HAP-1 (cell line): ENCODE measurements around the gene TXNDC12.
A peak's percentile ranks its signal among the peaks of the same experiment; 100 is the strongest.
"Not testable (repeated sequence)": the region's sequence is repeated elsewhere in the genome, so short reads cannot be mapped to it uniquely, and the experiment has no call there.

Experiments used
- DNase-seq, 2 experiments: peaks; one replicate each; pipeline ENCODE4 v3.0.0-alpha.2; 2016 to 2020; ENCODE audit warnings: low spot score in 2 of 2
- H3K27me3 ChIP-seq: fragments of 250-450 bp; sonication (Bioruptor Pico); 2 replicates; pipeline ENCODE4 v1.5.1; 2020; ENCODE audit warnings: low read depth, mild to moderate bottlenecking, moderate library complexity
- H3K36me3 ChIP-seq: fragments of 250-450 bp; sonication (Bioruptor Pico); replicated peaks from 2 replicates; pipeline ENCODE4 v1.5.1; 2020; ENCODE audit warnings: mild to moderate bottlenecking
- H3K4me1 ChIP-seq: fragments of 250-450 bp; sonication (Bioruptor Pico); 2 replicates; pipeline ENCODE4 v1.5.1; 2020; ENCODE audit warnings: mild to moderate bottlenecking
- H3K4me3 ChIP-seq: fragments of 250-450 bp; sonication (Bioruptor Pico); 2 replicates; pipeline ENCODE4 v1.5.1; 2020; ENCODE audit warnings: mild to moderate bottlenecking, moderate library complexity
- H3K9me3 ChIP-seq: fragments of 250-450 bp; sonication (Bioruptor Pico); 2 replicates; pipeline ENCODE4 v1.5.1; 2020; ENCODE audit warnings: mild to moderate bottlenecking, moderate library complexity
- in situ Hi-C: fragments of 300-500 bp; cut with MboI; formaldehyde crosslinking; loops from 3 replicates; pipeline ENCODE4 v1.14.3; 2020; ENCODE audit warnings: low sequenced_read_pairs, inconsistent platforms, mixed read lengths

TXNDC12 gene

DNA sequence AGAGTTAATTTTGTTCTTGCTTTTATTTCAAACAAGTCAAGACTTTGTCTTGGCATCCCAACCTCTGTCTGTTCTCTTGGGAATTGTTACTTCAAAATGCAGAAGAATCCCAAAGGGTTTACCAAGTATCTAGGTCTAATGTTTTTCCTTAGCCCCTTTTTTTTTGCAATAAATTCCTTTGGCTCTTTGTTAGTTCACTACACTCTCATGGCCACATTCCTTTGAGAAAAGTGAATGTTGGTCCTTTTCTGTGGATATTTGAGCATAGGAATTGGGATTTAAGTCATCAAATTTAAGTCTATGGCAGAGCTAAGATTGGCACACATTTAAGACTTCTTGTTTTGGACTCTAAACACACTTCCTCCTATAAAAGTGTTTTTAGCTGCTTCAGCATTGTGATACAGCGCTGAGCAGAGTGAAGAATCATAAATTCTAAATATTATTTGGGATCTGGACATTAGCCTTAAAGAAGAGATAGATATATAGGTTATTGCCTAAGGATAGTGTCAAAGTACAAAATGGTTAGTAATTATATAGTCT, 3.0 kb upstream of the TXNDC12 start:
- in situ Hi-C loops, result no loop called here
- no peak for DNase-seq
- Histone ChIP-seq H3K27me3 (no peaks in the 10 kb centered on the region), H3K4me3 (peak overlapping the region; percentile 90), H3K9me3 (no peaks in the 10 kb centered on the region), H3K4me1 (peaks cover 22% of the 10 kb centered on the region), H3K36me3 (peaks cover 29% of the 10 kb centered on the region)

DNA sequence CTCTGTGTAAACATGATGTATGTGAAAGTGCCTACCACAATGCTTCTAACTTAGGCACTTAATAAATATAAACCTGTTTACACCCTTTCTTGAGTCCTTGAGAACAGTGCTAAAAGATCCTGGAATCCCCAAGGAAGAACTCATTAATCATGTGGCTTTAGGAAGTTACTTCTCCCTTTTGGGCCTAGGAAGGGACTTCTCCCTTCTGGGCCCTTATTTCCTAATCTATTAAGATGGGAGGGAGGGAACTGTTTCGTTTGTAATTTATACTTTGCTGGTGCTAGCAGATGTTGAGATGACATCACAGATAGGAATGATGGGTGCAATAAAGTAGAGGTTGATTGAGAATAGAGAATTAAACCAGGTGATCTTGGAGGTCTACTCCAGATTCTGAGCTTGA, 2.3 kb upstream of the TXNDC12 start:
- H3K4me1 ChIP-seq, result peaks cover 22% of the 10 kb centered on the region

DNA sequence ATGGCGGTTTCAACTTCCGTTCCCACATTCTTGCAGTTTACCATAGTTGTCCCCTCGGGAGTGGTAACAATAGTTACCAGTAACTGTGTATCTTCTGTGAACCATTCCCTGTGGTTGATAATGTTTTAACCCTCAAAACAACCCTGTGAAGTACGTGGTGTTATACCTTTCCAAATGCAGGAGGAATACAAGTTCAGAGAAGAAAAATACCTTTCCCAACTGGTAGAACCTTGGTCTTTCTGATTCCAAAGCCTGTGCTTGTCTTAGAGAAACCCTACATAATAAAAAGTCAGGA, 1.9 kb upstream of the TXNDC12 start:
- H3K27me3 ChIP-seq, result no peaks in the 10 kb centered on the region
- in situ Hi-C loops, result no loop called here
- peaks cover 30% of the 10 kb centered on the region for H3K36me3 ChIP-seq
- H3K4me1 ChIP-seq, result peaks cover 22% of the 10 kb centered on the region
- no peaks in the 10 kb centered on the region for H3K9me3 ChIP-seq
- DNase-seq, result no peak
- H3K4me3 ChIP-seq, result peak overlapping the region; percentile 90

More for the DNA sequence above, 2.3 kb upstream of the TXNDC12 start:
- H3K4me3 ChIP-seq, result peak overlapping the region; percentile 90
- in situ Hi-C loops, result no loop called here
- no peak for DNase-seq
- H3K9me3 ChIP-seq, result no peaks in the 10 kb centered on the region
- H3K27me3 ChIP-seq, result no peaks in the 10 kb centered on the region
- peaks cover 27% of the 10 kb centered on the region for H3K36me3 ChIP-seq

DNA sequence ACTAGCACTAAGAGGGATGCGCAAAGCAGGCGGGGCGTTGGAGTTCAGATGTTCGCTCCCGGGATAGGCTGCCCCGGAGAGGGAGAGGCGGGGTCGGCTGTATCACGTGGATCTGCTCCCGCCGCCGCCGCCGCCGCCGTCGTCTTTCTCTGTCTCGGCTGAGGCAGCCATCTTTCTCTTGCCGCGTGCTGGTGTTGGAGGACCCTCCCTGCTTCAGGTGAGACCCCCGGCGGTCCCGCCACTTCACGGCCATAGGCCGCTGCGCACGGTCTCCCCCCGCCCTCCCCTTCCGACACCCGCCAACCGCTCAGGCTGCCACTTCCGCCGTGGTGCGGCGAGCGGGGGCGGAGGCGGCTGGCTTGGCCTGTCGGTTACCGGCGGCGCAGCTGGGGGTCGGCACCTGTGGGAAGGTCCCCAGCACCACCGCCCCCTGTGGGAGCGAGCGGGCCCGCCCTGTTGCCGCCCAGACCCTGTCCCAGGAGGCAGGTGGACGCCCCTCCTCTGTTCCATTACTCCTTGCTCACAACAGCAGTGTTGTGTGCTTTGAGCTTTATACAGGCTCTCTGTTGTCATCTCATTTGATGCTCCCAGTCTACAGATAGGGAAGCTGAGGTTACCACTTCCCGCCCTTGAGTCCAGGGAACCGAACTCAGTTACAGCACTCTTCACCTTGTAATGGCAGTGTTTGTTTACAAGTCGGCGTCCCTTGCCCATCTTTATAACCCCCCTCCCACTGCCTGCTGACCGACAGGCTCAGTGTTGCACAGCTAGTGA, 1.4 kb upstream of the TXNDC12 start, which contains the start of gene BTF3L4:
Gene BTF3L4 (plus strand): TSS at position 133 of the 774 bp plus-strand sequence. CDS start 3,553 bp downstream, outside the sequence.
- Histone ChIP-seq H3K4me1 (peaks cover 22% of the 10 kb centered on the region), H3K27me3 (no peaks in the 10 kb centered on the region), H3K4me3 (peak within 1 kb of the TSS; percentile 90), H3K36me3 (peaks cover 34% of the 10 kb centered on the region), H3K9me3 (no peaks in the 10 kb centered on the region)
- in situ Hi-C loops, result no loop called here
- peak; percentile 97 to 98 for DNase-seq

DNA sequence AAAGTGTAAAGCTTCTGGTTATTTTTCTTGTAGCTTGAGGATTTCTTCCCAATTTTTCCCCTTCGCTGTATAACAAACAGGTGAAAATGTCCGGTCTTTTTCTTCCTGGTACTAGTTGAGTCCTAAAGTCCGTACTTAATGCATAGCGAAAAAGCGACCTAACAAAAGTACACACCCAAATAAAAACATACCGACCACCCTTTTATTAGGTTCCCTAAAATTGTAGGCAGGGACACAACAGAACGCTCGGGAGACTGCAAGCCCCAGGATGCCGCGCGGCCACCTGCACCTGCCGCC, 823 bp upstream of the TXNDC12 start:
- peaks cover 35% of the 10 kb centered on the region for H3K36me3 ChIP-seq
- in situ Hi-C loops, result no loop called here
- no peak for DNase-seq

DNA sequence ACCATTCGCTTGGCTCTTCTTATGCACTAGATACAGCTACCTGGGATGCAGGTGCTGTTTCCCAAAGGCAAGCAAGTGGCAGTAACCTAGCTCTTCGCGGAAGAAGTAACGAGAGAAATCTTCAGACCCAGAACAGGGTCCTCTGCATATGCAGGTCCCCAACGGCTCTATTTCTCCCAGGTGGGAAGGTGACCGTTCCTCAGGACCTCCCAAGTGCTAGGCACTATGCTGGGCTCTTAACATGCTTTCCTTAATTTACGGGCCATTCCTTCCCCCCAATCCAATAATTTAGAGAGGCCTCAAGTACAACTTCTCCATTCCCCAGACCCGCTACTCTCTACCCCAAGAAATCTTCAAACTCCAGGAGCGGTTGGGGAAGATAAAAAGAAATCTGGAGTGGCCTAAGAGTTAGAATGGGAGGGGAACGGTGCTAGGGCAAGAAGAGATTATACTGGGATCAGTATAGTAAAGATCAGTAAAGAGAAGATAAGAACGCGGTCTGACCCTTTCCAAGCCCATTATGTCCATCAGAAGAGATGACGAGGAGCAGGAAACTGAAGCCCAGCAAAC, 410 bp downstream of the TXNDC12 start:
- Histone ChIP-seq H3K9me3 (no peaks in the 10 kb centered on the region), H3K4me1 (peaks cover 22% of the 10 kb centered on the region), H3K36me3 (peaks cover 31% of the 10 kb centered on the region), H3K4me3 (peak overlapping the region; percentile 90), H3K27me3 (no peaks in the 10 kb centered on the region)
- no peak for DNase-seq
- in situ Hi-C loops, result no loop called here

More for the DNA sequence above, 823 bp upstream of the TXNDC12 start:
- H3K27me3 ChIP-seq, result no peaks in the 10 kb centered on the region
- peaks cover 22% of the 10 kb centered on the region for H3K4me1 ChIP-seq
- H3K4me3 ChIP-seq, result peak overlapping the region; percentile 90
- no peaks in the 10 kb centered on the region for H3K9me3 ChIP-seq

DNA sequence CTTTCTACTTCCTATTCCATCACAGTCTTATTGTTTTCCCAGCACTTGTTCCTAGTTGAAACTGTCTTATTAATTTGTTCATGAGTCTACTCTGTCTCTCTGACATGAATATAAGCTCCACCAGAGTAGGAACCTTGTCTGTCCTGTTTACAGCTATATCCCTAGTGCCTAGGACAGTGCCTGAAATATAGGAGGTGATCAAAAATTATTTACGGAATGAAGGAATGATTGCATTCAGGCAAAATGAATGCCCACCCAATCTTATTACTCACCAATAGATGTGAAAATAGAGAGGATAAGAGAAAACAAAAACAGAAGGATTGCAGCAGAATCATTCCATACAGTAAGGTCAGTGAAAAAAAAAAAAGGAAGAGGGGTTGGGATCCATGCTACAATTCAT, 1.1 kb downstream of the TXNDC12 start:
- DNase-seq, result no peak
- H3K27me3 ChIP-seq, result no peaks in the 10 kb centered on the region
- H3K4me3 ChIP-seq, result peak overlapping the region; percentile 90
- peaks cover 17% of the 10 kb centered on the region for H3K4me1 ChIP-seq
- no peaks in the 10 kb centered on the region for H3K9me3 ChIP-seq
- H3K36me3 ChIP-seq, result peaks cover 25% of the 10 kb centered on the region
- in situ Hi-C loops, result no loop called here

DNA sequence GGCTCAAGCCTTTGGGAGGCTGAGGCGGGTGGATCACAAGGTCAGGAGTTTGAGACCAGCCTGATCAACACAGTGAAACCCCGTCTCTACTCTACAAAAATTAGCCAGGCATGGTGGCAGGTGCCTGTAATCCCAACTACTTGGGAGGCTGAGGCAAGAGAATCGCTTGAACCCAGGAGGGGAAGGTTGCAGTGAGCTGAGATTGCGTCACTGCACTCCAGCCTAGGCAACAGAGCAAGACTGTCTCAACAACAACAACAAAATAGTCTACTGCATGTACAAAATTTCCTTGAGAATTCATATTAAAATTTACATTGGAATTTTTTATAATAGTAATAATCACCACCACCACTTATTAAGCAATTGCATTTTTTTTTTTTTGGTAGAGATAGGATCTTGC, 5.7 kb downstream of the TXNDC12 start:
- H3K9me3 ChIP-seq, DNase-seq, H3K4me3 ChIP-seq, H3K4me1 ChIP-seq, H3K27me3 ChIP-seq, in situ Hi-C loops: not testable (repeated sequence)
- peaks cover 24% of the 10 kb centered on the region for H3K36me3 ChIP-seq

DNA sequence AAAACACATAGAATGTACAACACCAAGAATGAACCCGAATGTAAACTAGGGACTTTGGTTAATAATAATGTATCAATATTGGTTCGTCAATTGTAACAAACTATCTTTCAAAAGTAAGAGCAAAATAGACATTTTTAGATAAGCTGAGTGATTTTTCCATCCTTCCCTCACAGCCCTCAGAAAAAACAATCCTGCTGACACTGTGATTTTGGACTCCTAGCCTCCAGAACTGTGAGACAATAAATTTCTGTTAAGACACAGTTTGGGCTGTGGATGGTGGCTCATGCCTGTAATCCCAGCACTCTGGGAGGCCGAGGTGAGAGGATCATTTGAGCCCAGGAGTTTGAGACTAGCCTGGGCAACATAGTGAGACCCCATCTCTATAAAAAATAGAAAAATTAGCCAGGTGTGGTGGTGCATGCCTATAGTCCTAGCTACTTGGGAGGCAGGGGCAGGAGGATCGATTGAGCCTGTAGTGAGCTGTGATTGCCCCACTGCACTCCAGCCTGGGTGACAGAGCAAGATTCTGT, 9.3 kb downstream of the TXNDC12 start:
- H3K9me3 ChIP-seq, H3K36me3 ChIP-seq, H3K4me1 ChIP-seq, H3K4me3 ChIP-seq, DNase-seq, in situ Hi-C loops, H3K27me3 ChIP-seq: not testable (repeated sequence)

DNA sequence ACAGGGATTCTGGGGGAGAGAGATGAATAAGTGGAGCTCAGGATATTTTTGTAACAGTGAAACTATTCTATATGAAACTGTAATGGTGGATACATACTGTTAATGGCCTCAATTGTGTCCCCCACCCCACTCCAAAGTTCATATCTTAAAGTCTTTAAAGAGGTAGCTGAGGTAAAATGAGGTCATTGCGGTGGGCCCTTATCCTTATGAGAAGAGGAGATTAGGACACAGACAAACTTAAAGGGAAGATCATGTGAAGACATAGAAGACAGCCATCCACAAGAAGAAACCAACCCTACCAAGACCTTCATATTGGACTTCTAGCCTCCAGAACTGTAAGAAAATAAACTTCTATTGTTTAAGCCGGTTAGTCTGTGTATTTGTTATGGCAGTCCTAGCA, 9.8 kb downstream of the TXNDC12 start:
- Histone ChIP-seq H3K4me3 (no peak overlapping the region), H3K27me3 (no peaks in the 10 kb centered on the region), H3K36me3 (peaks cover 4% of the 10 kb centered on the region), H3K4me1 (peaks cover 3% of the 10 kb centered on the region; the same call in 1 of the 2 replicates), H3K9me3 (no peaks in the 10 kb centered on the region)
- no peak for DNase-seq
- in situ Hi-C loops, result no loop called here

DNA sequence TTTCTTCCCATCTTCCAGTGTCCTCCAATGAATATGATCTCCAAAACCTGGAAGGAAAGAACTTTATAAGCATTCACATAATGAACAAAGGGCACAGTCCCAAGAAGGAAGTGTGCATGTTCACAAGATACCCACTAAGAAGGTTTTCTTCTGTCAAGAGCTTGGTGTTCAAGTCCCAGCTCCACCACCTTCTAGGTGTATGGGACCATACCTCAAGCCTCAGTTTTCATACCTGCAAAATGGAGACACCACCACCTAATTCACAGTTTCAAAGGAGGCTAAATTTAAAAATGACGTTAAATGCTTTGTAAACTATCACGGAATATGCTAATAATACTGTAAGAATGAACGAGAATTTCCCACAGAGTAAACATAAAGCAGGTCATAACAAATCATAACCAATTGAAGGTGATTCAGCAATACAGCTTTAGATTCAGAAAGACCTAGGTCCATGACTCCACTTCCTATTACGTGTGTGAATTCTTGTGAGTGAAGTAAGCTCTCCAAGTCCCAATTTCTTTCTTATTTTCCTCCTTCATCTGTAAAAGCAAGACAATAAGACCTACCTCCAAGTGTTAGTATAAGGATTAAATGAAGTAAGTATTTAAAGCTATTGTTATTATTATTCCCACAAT, 13.3 kb downstream of the TXNDC12 start:
- Histone ChIP-seq H3K36me3 (peaks cover 14% of the 10 kb centered on the region), H3K9me3 (no peaks in the 10 kb centered on the region), H3K4me1 (peaks cover 3% of the 10 kb centered on the region; the same call in 1 of the 2 replicates), H3K27me3 (no peaks in the 10 kb centered on the region), H3K4me3 (no peak overlapping the region)
- DNase-seq, result no peak
- in situ Hi-C loops, result no loop called here

DNA sequence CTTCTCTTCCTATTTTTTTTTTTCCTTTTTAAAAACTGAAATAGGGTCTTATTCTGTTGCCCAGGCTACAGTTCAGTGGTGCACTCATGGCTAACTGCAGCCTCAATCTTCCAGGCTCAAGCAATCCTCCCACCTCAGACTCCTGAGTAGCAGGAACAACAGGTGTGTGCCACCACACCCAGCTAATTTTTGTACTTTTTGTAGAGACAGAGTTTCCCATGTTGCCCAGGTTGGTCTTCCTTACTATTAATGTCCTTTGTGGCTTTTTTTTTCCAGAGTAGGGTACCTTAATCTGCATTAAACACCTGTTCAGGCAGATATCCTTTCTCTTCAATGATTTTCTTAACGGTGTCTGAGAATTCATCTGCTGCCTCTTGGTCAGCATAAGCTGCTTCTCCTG, 17.1 kb downstream of the TXNDC12 start:
- H3K36me3 ChIP-seq, result peaks cover 21% of the 10 kb centered on the region
- no peaks in the 10 kb centered on the region for H3K27me3 ChIP-seq
- no peaks in the 10 kb centered on the region for H3K9me3 ChIP-seq
- DNase-seq, result no peak
- peaks cover 7% of the 10 kb centered on the region for H3K4me1 ChIP-seq
- H3K4me3 ChIP-seq, result no peak overlapping the region
- in situ Hi-C loops, result no loop called here

DNA sequence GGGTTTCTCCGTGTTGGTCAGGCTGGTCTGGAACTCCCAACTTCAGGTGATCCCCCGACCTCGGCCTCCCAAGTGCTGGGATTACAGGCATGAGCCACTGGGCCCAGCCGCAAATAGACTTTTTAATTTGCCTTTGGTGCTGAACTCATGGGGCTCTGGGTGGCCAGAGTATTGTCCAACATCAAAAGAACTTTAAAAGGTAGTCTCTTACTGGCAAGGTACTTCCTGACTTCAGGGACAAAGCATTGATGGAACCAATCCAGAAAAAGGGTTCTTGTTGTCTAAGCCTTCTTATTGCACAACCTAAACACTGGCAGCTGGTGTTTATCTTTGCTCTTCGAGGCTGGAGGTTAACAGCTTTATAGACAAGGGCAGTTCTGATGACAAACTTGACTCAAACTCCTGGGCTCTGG, 17.6 kb downstream of the TXNDC12 start:
- Histone ChIP-seq H3K9me3 (no peaks in the 10 kb centered on the region), H3K27me3 (no peaks in the 10 kb centered on the region), H3K4me1 (peaks cover 7% of the 10 kb centered on the region), H3K36me3 (peaks cover 24% of the 10 kb centered on the region), H3K4me3 (no peak overlapping the region)
- no peak for DNase-seq
- in situ Hi-C loops, result no loop called here

DNA sequence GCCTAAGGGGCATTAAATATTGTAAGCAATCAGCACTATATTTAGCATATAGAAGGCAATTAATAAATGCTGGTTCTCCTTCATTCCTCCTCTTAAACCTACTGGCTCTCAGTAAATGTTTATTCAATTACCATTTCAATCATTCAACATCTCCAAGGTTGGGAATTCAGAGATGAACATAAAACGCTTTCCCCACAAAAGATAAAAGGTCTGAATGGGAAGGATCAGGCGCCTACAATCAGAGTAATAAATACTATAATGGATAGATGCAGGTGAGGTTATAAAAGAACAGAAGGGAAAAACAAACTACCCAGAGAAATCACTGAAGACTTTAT, 21.0 kb downstream of the TXNDC12 start:
- no peaks in the 10 kb centered on the region for H3K27me3 ChIP-seq
- in situ Hi-C loops, result no loop called here

More for the DNA sequence above, 21.0 kb downstream of the TXNDC12 start:
- peaks cover 19% of the 10 kb centered on the region for H3K36me3 ChIP-seq
- H3K4me1 ChIP-seq, result peaks cover 20% of the 10 kb centered on the region
- DNase-seq, result no peak
- H3K4me3 ChIP-seq, result peak overlapping the region; percentile 95
- no peaks in the 10 kb centered on the region for H3K9me3 ChIP-seq
